ENCODE data around the gene OR2A14.
"Not testable (repeated sequence)": the region's sequence is repeated elsewhere in the genome, so short reads cannot be mapped to it uniquely, and the experiment has no call there.

OR2A14 gene

GRCh38 chr7:144158861-144159260, 35.9 kb downstream of the OR2A14 start:
- DNase-seq (ENCODE audit: low spot score) = no peak

- no peak for DNase-seq (ENCODE audit: low spot score)
These were observed 41.8 kb downstream of the OR2A14 start for GRCh38 chr7:144164784-144165183.

GRCh38 chr7:144171594-144172350, 48.8 kb downstream of the OR2A14 start:
- not testable (repeated sequence) for DNase-seq (ENCODE audit: low spot score)

GRCh38 chr7:144174613-144175012, 51.6 kb downstream of the OR2A14 start:
- DNase-seq (ENCODE audit: low spot score) = no peak

- not testable (repeated sequence) for DNase-seq (ENCODE audit: low spot score)
These were observed 55.6 kb downstream of the OR2A14 start for GRCh38 chr7:144178380-144179164.

- not testable (repeated sequence) for DNase-seq (ENCODE audit: low spot score)
These were observed 56.1 kb downstream of the OR2A14 start for GRCh38 chr7:144179165-144179479.
